Type B pancreatic cell (in vitro differentiated cells): Measurements from ENCODE around the gene POLR1A. TPM values are rescaled to one million over a fixed set of nuclear protein-coding genes. Genes with fewer than 3 reads are reported as not detected.

Experiments used
- DNase-seq: peaks from one replicate; pipeline ENCODE4 v3.0.0; 2021; ENCODE audit warnings: mixed read lengths; ENCODE audit not compliant: unreplicated experiment; ENCODE audit errors: extremely low spot score
- H3K27ac Mint-ChIP-seq: 2 replicates; pipeline ENCODE4 v1.8.0; 2021; ENCODE audit warnings: mild to moderate bottlenecking, mixed read lengths
- H3K27me3 Mint-ChIP-seq: 2 replicates; pipeline ENCODE4 v1.8.0; 2021; ENCODE audit warnings: mixed read lengths
- H3K36me3 Mint-ChIP-seq: 2 replicates; pipeline ENCODE4 v1.8.0; 2021; ENCODE audit warnings: mixed read lengths
- H3K4me1 Mint-ChIP-seq: one replicate; pipeline ENCODE4 v1.8.0; 2021; ENCODE audit warnings: mixed read lengths; ENCODE audit not compliant: unreplicated experiment
- H3K4me3 Mint-ChIP-seq: 2 replicates; pipeline ENCODE4 v1.8.0; 2021; ENCODE audit warnings: mild to moderate bottlenecking, mixed read lengths
- H3K9me3 Mint-ChIP-seq: 2 replicates; pipeline ENCODE4 v1.8.0; 2021; ENCODE audit warnings: mixed read lengths
- total RNA-seq: library from RNA; stranded (reverse); gene quantifications from 2 replicates; pipeline ENCODE4 v1.2.1, GENCODE V29; 2021; ENCODE audit warnings: low replicate concordance
- TF ChIP-seq, protein P1 (sequence below): fragments of 200-600 bp; sonication (generic); conservative IDR thresholded peaks from 2 replicates; pipeline ENCODE4 v1.5.0; 2021; ENCODE audit warnings: antibody characterized with exemption, mild to moderate bottlenecking

POLR1A gene
- total RNA-seq, 1 donor from 2014 or later, result 57.6 TPM

DNA sequence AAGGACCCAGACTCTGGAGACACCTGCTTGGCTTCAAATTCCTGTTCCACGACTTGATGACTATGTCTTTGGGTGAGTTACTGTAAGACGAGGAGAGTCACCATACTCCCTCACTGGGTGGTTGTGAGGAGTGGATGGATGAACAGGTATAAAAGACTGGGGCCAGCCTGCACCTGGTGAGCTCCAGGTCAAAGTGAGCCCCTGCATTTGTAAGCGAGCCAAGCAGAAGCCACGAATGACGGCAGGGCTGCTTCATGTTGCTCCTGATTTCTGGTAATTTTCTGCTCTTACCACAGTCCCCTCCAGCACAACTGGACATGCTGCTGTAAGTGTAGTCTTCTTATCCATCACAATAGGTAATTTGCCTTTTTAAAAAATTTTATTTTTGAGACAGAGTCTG, 86.6 kb downstream of the POLR1A start:
- TF ChIP-seq, protein P1, sequence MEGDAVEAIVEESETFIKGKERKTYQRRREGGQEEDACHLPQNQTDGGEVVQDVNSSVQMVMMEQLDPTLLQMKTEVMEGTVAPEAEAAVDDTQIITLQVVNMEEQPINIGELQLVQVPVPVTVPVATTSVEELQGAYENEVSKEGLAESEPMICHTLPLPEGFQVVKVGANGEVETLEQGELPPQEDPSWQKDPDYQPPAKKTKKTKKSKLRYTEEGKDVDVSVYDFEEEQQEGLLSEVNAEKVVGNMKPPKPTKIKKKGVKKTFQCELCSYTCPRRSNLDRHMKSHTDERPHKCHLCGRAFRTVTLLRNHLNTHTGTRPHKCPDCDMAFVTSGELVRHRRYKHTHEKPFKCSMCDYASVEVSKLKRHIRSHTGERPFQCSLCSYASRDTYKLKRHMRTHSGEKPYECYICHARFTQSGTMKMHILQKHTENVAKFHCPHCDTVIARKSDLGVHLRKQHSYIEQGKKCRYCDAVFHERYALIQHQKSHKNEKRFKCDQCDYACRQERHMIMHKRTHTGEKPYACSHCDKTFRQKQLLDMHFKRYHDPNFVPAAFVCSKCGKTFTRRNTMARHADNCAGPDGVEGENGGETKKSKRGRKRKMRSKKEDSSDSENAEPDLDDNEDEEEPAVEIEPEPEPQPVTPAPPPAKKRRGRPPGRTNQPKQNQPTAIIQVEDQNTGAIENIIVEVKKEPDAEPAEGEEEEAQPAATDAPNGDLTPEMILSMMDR, result no peak
- Mint-ChIP-seq H3K36me3 (peaks cover 3% of the 10 kb centered on the region), H3K27ac (no peak overlapping the region), H3K4me3 (no peak overlapping the region), H3K27me3 (no peaks in the 10 kb centered on the region), H3K4me1 (peaks cover 6% of the 10 kb centered on the region), H3K9me3 (peaks cover 5% of the 10 kb centered on the region)
- DNase-seq, result no peak

DNA sequence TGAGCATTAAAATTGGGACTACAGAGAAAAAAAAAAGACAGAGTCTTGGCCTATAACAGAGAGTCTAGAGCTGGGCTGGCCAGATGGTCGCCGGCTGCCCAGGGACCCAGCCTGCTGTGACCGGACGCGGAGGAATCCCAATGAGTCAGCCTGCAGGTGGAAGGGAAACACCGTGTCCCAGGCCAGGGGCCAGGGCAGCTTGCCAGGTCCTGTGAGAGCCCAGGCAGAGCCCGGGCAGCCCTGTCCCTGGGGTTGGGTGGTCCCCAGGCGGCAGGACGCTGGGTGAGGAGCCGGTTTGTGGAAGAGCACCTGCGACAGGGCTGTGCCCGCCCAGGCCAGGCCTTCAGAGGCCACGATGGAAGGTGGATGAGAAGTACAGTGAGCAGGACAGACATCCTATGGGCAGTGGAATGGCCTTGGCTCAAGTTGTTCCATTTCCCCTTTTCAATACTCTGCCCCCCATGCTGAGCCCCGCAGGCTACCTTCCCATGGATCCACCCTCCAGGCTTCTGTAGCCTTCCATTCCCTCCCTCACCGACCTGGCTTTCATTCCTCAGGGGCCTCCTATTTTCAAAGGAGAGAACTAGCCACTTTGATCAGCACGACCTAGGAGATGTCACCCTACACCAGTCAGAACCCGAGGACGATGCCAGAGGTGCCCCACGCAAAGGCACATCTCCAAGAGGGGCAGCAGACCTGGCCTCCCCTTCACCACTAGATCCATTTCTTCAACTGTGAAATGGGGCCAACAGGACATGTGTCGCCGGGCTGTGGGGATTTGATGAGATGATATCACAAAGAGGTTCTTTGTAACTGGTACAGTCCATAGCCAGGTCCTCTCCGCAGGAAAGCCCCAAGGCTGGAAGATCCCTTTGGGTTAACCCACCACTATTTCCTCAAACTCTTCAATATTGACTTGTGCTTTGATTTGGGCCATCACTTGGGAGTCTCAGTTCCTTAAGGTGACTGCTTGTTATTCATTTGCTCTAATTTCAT, 87.5 kb downstream of the POLR1A start:
- H3K4me3 Mint-ChIP-seq, result no peak overlapping the region

DNA sequence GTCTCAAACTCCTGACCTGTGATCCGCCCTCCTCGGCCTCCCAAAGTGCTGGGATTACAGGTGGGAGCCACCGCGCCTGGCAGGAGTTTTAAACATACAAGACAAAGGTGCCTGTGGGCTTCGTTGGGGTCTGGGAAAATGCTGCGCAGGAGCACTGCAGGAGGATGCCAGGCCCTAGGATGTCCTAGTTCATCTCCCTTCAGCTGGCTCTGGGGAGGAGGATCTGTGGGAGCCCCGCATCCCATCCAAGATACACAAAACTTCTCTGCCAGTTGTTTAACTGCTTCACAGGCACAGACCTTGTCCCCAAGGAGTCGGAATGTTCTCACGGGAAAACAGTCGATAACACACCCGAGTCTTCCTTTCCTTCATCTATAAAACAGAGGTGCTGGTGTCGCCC, 89.1 kb downstream of the POLR1A start:
- H3K4me1 Mint-ChIP-seq, result peaks cover 6% of the 10 kb centered on the region
- TF ChIP-seq, protein P1, result no peak
- peaks cover 14% of the 10 kb centered on the region for H3K9me3 Mint-ChIP-seq
- no peaks in the 10 kb centered on the region for H3K27me3 Mint-ChIP-seq
- DNase-seq, result no peak
- H3K4me3 Mint-ChIP-seq, result no peak overlapping the region
- H3K36me3 Mint-ChIP-seq, result peaks cover 4% of the 10 kb centered on the region
- H3K27ac Mint-ChIP-seq, result no peak overlapping the region

More for the DNA sequence above, 87.5 kb downstream of the POLR1A start:
- no peak for DNase-seq
- peaks cover 14% of the 10 kb centered on the region for H3K9me3 Mint-ChIP-seq
- no peaks in the 10 kb centered on the region for H3K27me3 Mint-ChIP-seq
- no peak overlapping the region for H3K27ac Mint-ChIP-seq
- peaks cover 4% of the 10 kb centered on the region for H3K36me3 Mint-ChIP-seq
- H3K4me1 Mint-ChIP-seq, result peaks cover 6% of the 10 kb centered on the region
- TF ChIP-seq, protein P1, result no peak

DNA sequence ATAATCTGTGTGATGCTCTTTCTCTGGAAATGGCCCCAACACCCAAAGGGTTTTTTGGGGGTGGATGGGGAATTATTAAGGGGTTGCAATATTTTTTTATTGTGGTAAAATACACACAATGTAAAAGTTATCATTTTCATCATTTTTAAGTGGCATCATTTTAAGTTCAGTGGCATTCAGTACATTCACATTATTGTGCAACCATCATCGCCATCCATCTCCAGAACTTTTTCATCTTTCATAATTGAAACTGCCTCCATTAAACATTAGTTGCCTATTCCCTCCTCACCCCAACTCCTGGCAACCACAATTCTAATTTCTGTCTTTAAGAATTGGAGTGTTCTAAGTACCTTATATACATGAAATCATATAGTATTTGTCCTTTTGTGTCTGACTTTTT, 90.0 kb downstream of the POLR1A start:
- TF ChIP-seq, protein P1, result no peak
- peaks cover 4% of the 10 kb centered on the region for H3K36me3 Mint-ChIP-seq
- no peaks in the 10 kb centered on the region for H3K27me3 Mint-ChIP-seq

DNA sequence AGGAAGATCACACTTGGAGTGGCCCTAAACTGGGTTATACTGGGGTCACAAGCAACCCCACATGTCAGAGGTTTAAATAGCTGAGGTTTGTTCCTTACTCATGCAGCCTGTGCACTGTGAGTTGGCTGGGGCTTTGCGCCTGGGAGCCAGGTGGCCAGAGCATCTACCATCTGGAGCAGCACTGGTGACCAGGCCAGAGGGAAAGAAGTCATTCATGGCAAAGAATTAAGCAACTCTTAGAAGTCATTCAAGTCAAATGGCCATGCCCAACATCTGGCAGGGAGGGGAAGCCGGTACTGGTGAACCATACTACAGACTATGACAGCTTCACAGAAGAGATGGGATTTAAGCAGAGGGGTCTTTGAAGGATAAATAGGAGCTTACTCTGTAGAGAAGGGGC, 90.7 kb downstream of the POLR1A start:
- Mint-ChIP-seq H3K4me3 (no peak overlapping the region), H3K36me3 (peaks cover 4% of the 10 kb centered on the region), H3K27ac (no peak overlapping the region), H3K9me3 (peaks cover 14% of the 10 kb centered on the region), H3K4me1 (no peaks in the 10 kb centered on the region), H3K27me3 (no peaks in the 10 kb centered on the region)
- TF ChIP-seq, protein P1, result no peak
- no peak for DNase-seq

More for the DNA sequence above, 90.0 kb downstream of the POLR1A start:
- Mint-ChIP-seq H3K27ac (no peak overlapping the region), H3K9me3 (peaks cover 14% of the 10 kb centered on the region), H3K4me3 (no peak overlapping the region), H3K4me1 (peaks cover 2% of the 10 kb centered on the region)
- no peak for DNase-seq
